Left lobe of liver (tissue), 2 donors: ENCODE results near the gene RNF144A. TPM values are rescaled to one million over a fixed set of nuclear protein-coding genes. Genes with fewer than 3 reads are reported as not detected.
A peak's percentile ranks its signal among the peaks of the same experiment; 100 is the strongest.

Experiments used
- ATAC-seq: fragments of 200-7000 bp; cut with Tn5 transposase; one replicate; pipeline ENCODE4 v1.9.1; 2020; ENCODE audit warnings: mild to moderate bottlenecking, moderate library complexity
- DNase-seq: peaks from one replicate; pipeline ENCODE4 v3.0.0-alpha.2; 2020; ENCODE audit warnings: low spot score
- total RNA-seq: library from RNA; stranded (reverse); gene quantifications from one replicate; pipeline ENCODE4 v1.2.1, GENCODE V29; 2021
- donor health status: DM: no; HTN: no; CAD: no; lungs with moderate emphysema.
- donor health status: DM: no; HTN: yes; CAD: no.

Gene RNF144A
- total RNA-seq, 1 donor from 2014 or later = 3.2 TPM

GRCh38 chr2:6906165-6906741 is 11.0 kb upstream of the RNF144A start:
- ATAC-seq (no peak), DNase-seq (no peak)

GRCh38 chr2:6908291-6908690 is 8.9 kb upstream of the RNF144A start:
- DNase-seq (no peak), ATAC-seq (no peak)

- no peak for DNase-seq
- no peak for ATAC-seq
Observed at GRCh38 chr2:6909431-6910385, 7.5 kb upstream of the RNF144A start.

- no peak for ATAC-seq
- DNase-seq = no peak
Observed at GRCh38 chr2:6911721-6912120, 5.5 kb upstream of the RNF144A start.

GRCh38 chr2:6913415-6914157 is 3.6 kb upstream of the RNF144A start:
- DNase-seq (no peak), ATAC-seq (no peak)

GRCh38 chr2:6914828-6915227 is 2.4 kb upstream of the RNF144A start:
- ATAC-seq = no peak

GRCh38 chr2:6915399-6915798 is 1.8 kb upstream of the RNF144A start:
- ATAC-seq (no peak), DNase-seq (no peak)

More at GRCh38 chr2:6914828-6915227, 2.4 kb upstream of the RNF144A start:
- no peak for DNase-seq

GRCh38 chr2:6916224-6916623 is 988 bp upstream of the RNF144A start:
- no peak for DNase-seq

GRCh38 chr2:6916736-6917070 is 509 bp upstream of the RNF144A start:
- DNase-seq = no peak
- no peak for ATAC-seq

More at GRCh38 chr2:6916224-6916623, 988 bp upstream of the RNF144A start:
- no peak for ATAC-seq

- DNase-seq = no peak
- peak; percentile 66 for ATAC-seq
Observed at GRCh38 chr2:6917761-6918421, 679 bp downstream of the RNF144A start.

- DNase-seq = no peak
- no peak for ATAC-seq
Observed at GRCh38 chr2:6919901-6920742, 2.9 kb downstream of the RNF144A start.

- ATAC-seq (no peak), DNase-seq (no peak)
Observed at GRCh38 chr2:6920743-6921064, 3.5 kb downstream of the RNF144A start.

- DNase-seq = no peak
- ATAC-seq = peak; percentile 3
Observed at GRCh38 chr2:6921321-6921922, 4.2 kb downstream of the RNF144A start.

- no peak for DNase-seq
Observed at GRCh38 chr2:6922201-6922656, 5.0 kb downstream of the RNF144A start.

GRCh38 chr2:6923319-6923718 is 6.1 kb downstream of the RNF144A start:
- DNase-seq = no peak
- no peak for ATAC-seq

More at GRCh38 chr2:6922201-6922656, 5.0 kb downstream of the RNF144A start:
- ATAC-seq = no peak

GRCh38 chr2:6924101-6924923 is 7.1 kb downstream of the RNF144A start:
- ATAC-seq (no peak), DNase-seq (no peak)

GRCh38 chr2:6924924-6925409 is 7.8 kb downstream of the RNF144A start:
- ATAC-seq (no peak), DNase-seq (no peak)

- ATAC-seq (no peak), DNase-seq (no peak)
Observed at GRCh38 chr2:6926071-6926732, 9.0 kb downstream of the RNF144A start.
